GM12878 (cell line): Measurements from ENCODE around the gene RPSA. TPM values are rescaled to one million over a fixed set of nuclear protein-coding genes. Genes with fewer than 3 reads are reported as not detected.
A peak's percentile ranks its signal among the peaks of the same experiment; 100 is the strongest.

Experiments used
- BCL3 ChIP-seq: IDR thresholded peaks from 2 replicates; pipeline ENCODE4 v1.6.1; 2011; ENCODE audit warnings: borderline replicate concordance, low read depth, mild to moderate bottlenecking, moderate library complexity, low read length; ENCODE audit not compliant: insufficient read depth, poor library complexity, severe bottlenecking
- E2F4 ChIP-seq: IDR thresholded peaks from 2 replicates; pipeline ENCODE4 v1.6.1; 2012; ENCODE audit warnings: low read depth, low read length, improper control_type of control experiment
- E2F8 ChIP-seq: fragments of 450-650 bp; IDR thresholded peaks from 2 replicates; pipeline ENCODE4 v1.6.1; 2018; ENCODE audit warnings: mild to moderate bottlenecking, low read depth, moderate library complexity; ENCODE audit not compliant: partially characterized antibody
- ETV6 ChIP-seq, 2 experiments: fragments of 450-650 bp in 1 of 2; IDR thresholded peaks in 1 of 2; conservative IDR thresholded peaks in 1 of 2; 2 replicates each; pipeline ENCODE4 v1.6.1; 2014; ENCODE audit warnings: antibody characterized with exemption in 1 of 2, borderline replicate concordance in 1 of 2, low read depth in 1 of 2, mild to moderate bottlenecking in 1 of 2, moderate library complexity in 1 of 2
- GABPA ChIP-seq: IDR thresholded peaks from 2 replicates; pipeline ENCODE4 v1.6.1; 2014; ENCODE audit warnings: antibody characterized with exemption, low read depth, mild to moderate bottlenecking, inconsistent platforms
- HDAC2 ChIP-seq: fragments of 200-600 bp; sonication (generic); IDR thresholded peaks from 2 replicates; pipeline ENCODE4 v1.6.1; 2017
- HDGF ChIP-seq: fragments of 450-650 bp; IDR thresholded peaks from 2 replicates; pipeline ENCODE4 v1.6.1; 2016; ENCODE audit warnings: antibody characterized with exemption
- IRF3 ChIP-seq: fragments of 450-650 bp; IDR thresholded peaks from 2 replicates; pipeline ENCODE4 v1.6.1; 2014; ENCODE audit warnings: mild to moderate bottlenecking
- MEF2A ChIP-seq: IDR thresholded peaks from 2 replicates; pipeline ENCODE4 v1.6.1; 2011; ENCODE audit warnings: low read depth, mild to moderate bottlenecking, low read length, moderate library complexity; ENCODE audit not compliant: insufficient read depth
- MYC ChIP-seq: IDR thresholded peaks from 2 replicates; pipeline ENCODE4 v1.6.1; 2011; ENCODE audit warnings: mild to moderate bottlenecking, low read length, moderate library complexity, inconsistent platforms; ENCODE audit not compliant: insufficient read depth, insufficient replicate concordance, insufficient read length, severe bottlenecking
- NBN ChIP-seq: fragments of 450-650 bp; IDR thresholded peaks from 2 replicates; pipeline ENCODE4 v1.6.1; 2016
- NFIC ChIP-seq: IDR thresholded peaks from 2 replicates; pipeline ENCODE4 v1.6.1; 2012; ENCODE audit warnings: low read depth, mild to moderate bottlenecking, inconsistent platforms, low read length, moderate library complexity
- PKNOX1 ChIP-seq: fragments of 450-650 bp; IDR thresholded peaks from 2 replicates; pipeline ENCODE4 v1.6.1; 2016; ENCODE audit warnings: mild to moderate bottlenecking
- POLR2A ChIP-seq: IDR thresholded peaks from 2 replicates; pipeline ENCODE4 v1.6.1; 2011; ENCODE audit warnings: low read depth, mild to moderate bottlenecking, low read length
- POLR2AphosphoS2 ChIP-seq: IDR thresholded peaks from 2 replicates; pipeline ENCODE4 v1.6.1; 2011; ENCODE audit warnings: low read depth, mild to moderate bottlenecking, low read length, improper control_type of control experiment, moderate library complexity
- POU2F2 ChIP-seq: IDR thresholded peaks from 3 replicates; pipeline ENCODE4 v1.6.1; 2011; ENCODE audit warnings: low read depth, mild to moderate bottlenecking, low read length, borderline replicate concordance
- RFX5 ChIP-seq: IDR thresholded peaks from 2 replicates; pipeline ENCODE4 v1.6.1; 2011; ENCODE audit warnings: low read depth, low read length, improper control_type of control experiment
- SMAD5 ChIP-seq: IDR thresholded peaks from 2 replicates; pipeline ENCODE4 v1.6.1; 2016; ENCODE audit warnings: antibody characterized with exemption, low read depth
- SPI1 ChIP-seq: IDR thresholded peaks from 2 replicates; pipeline ENCODE4 v1.6.1; 2011; ENCODE audit warnings: low read depth, mild to moderate bottlenecking, low read length, moderate library complexity, borderline replicate concordance; ENCODE audit not compliant: insufficient read depth
- TCF3 ChIP-seq: IDR thresholded peaks from 2 replicates; pipeline ENCODE4 v1.6.1; 2012; ENCODE audit warnings: low read depth, mild to moderate bottlenecking, low read length, borderline replicate concordance; ENCODE audit not compliant: insufficient read depth
- YY1 ChIP-seq: IDR thresholded peaks from 2 replicates; pipeline ENCODE4 v1.6.1; 2011; ENCODE audit warnings: low read depth, mild to moderate bottlenecking, low read length
- ZNF622 ChIP-seq: fragments of 450-650 bp; IDR thresholded peaks from 2 replicates; pipeline ENCODE4 v1.6.1; 2017; ENCODE audit warnings: mild to moderate bottlenecking, inconsistent platforms
- polyA plus RNA-seq, 11 experiments: library from polyadenylated mRNA; depleted of rRNA in 4 of 11; unstranded in 6 of 11; stranded (reverse) in 5 of 11; fragments of >200 nt; fragmentation: Nextera tagmentation in 4 of 11; fragmentation: Illumina TruSeq in 1 of 11; extraction: Ambion mirVana in 4 of 11; extraction: Trizol in 1 of 11; gene quantifications; 1 replicate in 1 of 11; 2 replicates in 10 of 11; pipeline versions ENCODE4 v1.2.1 to v1.2.3, GENCODE V29; 2011 to 2016; ENCODE audit warnings: inconsistent platforms in 2 of 11, missing spikeins in 2 of 11, low read depth in 1 of 11
- total RNA-seq, 4 experiments: library from RNA; depleted of rRNA in 3 of 4; stranded (reverse); fragments of >200 nt in 3 of 4; fragmentation: Illumina TruSeq in 1 of 4; extraction: Trizol in 1 of 4; gene quantifications; 2 replicates each; pipeline versions ENCODE4 v1.2.1 to v1.2.3, GENCODE V29; 2013 to 2021

RPSA gene
- total and polyA plus RNA-seq, 10 of the 15 experiments (the other 5 are each of a cell fraction or from before 2014, with no cell fraction given): 1,012 to 5,036 (median 3,460) TPM

DNA sequence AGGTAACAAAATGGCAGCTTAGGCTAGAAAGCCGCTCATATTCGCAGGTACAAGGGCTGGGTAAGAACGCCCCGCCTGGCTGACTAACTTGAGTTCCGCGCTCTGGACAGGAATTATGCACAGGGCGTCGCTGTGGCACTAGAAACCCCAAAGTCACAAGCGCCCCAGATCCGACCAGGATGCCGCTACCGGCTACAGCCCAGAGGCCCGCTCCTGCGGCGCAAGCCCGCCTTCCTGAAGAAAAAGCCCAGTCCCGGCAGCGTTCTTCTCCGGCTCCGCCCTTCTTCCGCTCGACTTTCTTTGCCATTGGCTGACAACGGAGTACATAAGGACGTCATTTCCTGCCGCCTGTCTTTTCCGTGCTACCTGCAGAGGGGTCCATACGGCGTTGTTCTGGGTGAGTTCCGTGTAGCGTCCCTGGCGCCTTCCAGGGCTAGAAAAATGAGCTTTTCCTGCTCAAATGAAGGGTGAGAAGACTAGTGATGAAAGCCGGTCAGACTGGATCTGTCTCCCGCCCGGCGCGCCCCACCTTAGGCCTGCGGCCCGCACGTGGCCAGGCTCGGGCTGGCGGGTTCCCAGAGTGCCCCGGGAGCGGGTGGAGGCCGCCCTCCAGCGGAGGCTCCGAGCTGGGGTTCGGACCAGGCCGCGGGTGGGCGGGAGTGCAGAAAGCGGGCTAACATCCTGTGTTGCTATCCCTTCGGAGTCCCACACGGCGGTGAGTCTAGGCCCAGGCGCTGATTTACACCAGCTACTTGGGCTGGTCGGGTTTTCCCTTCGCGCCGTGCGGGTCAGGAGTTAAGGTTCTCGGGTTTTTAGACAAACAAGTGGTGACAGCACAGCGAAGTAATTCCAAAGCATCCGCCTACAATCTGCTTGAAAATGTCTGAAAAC, at the start of gene RPSA (continued):
- TF ChIP-seq E2F8: peak; percentile 76
- peak in 1 of 2 experiments; percentile 45; a peak in 1 of 4 replicates for TF ChIP-seq ETV6 (conservative IDR thresholded peaks at IDR 0.05 in 1 of 2, IDR thresholded peaks at IDR 0.05 in 1 of 2; ENCODE audit: borderline replicate concordance in 1 of 2, low read depth in 1 of 2)
- TF ChIP-seq NBN: peak; percentile 92
- TF ChIP-seq POLR2A: peak; percentile 100
- TF ChIP-seq HDGF: no peak
- TF ChIP-seq TCF3: peak; percentile 60; the same call in 1 of the 2 replicates
- TF ChIP-seq MYC: peak; percentile 99
- peak; percentile 91 for TF ChIP-seq POU2F2
- TF ChIP-seq NFIC: peak; percentile 64; the same call in 1 of the 2 replicates
- TF ChIP-seq POLR2AphosphoS2: peak; percentile 97
- no peak for TF ChIP-seq RFX5
- 0 out of 2 replicates have a peak, but pooled peaks have one; percentile 31 for TF ChIP-seq E2F4
- no peak for TF ChIP-seq ZNF622
- TF ChIP-seq SPI1: peak; percentile 12; the same call in 1 of the 2 replicates
- 0 out of 2 replicates have a peak, but pooled peaks have one; percentile 22 for TF ChIP-seq IRF3
- TF ChIP-seq HDAC2: peak; percentile 66; the same call in 1 of the 2 replicates
- TF ChIP-seq MEF2A: 0 out of 2 replicates have a peak, but pooled peaks have one; percentile 32
- TF ChIP-seq GABPA: peak; percentile 90
- TF ChIP-seq BCL3: no peak
- peak; percentile 87 for TF ChIP-seq YY1
- TF ChIP-seq PKNOX1: peak; percentile 84
- peak; percentile 98 for TF ChIP-seq SMAD5
